ENCODE results near the gene MRPL30. TPM values are rescaled to one million over a fixed set of nuclear protein-coding genes. Genes with fewer than 3 reads are reported as not detected.

MRPL30 gene
- total and polyA plus RNA-seq, 2 experiments from 2014 or later: 19.4 to 36.6 TPM

GRCh38 chr2:99140056-99140859, 40.7 kb upstream of the MRPL30 start:
- Histone ChIP-seq H3K79me2 (peaks cover 14% of the 10 kb centered on the region), H3K4me2 (peak overlapping the region; percentile 86), H3K9me2 (replicated peaks; ENCODE audit: insufficient read depth) (no peaks in the 10 kb centered on the region), H3K4me1 (ENCODE audit: insufficient read depth) (no peaks in the 10 kb centered on the region), H3K36me3 (replicated peaks; ENCODE audit: insufficient read depth, low read depth) (no peaks in the 10 kb centered on the region), H3K27me3 (no peaks in the 10 kb centered on the region), H4K20me1 (ENCODE audit: insufficient read depth, poor library complexity, severe bottlenecking) (no peaks in the 10 kb centered on the region), H3K27ac (peak overlapping the region; percentile 86), H3K9me3 (ENCODE audit: low read depth) (no peaks in the 10 kb centered on the region), H2AFZ (peak overlapping the region; percentile 87), H3K4me3 (peak overlapping the region; percentile 59)
- no peak for TF ChIP-seq CTCF (IDR thresholded peaks at IDR 0.05; ENCODE audit: poor library complexity)
- TF ChIP-seq EZH2phosphoT487 (IDR thresholded peaks at IDR 0.05; ENCODE audit: low read depth, severe bottlenecking, unreplicated experiment): no peak
- TF ChIP-seq EZH2 (IDR thresholded peaks at IDR 0.05; ENCODE audit: borderline replicate concordance): no peak
- WGBS (ENCODE audit: low lambda C conversion rate, missing lambda C conversion rate): 30% methylated on average over 17 of the region's 17 CpGs
- DNase-seq (ENCODE audit: low spot score): no peak

GRCh38 chr2:99140860-99141109, 40.2 kb upstream of the MRPL30 start:
- no peak for DNase-seq (ENCODE audit: low spot score)
- H3K4me3 ChIP-seq: peak overlapping the region; percentile 59
- H3K9me3 ChIP-seq (ENCODE audit: low read depth): no peaks in the 10 kb centered on the region
- H3K4me2 ChIP-seq: peak overlapping the region; percentile 86
- H2AFZ ChIP-seq: peak overlapping the region; percentile 87
- peaks cover 14% of the 10 kb centered on the region for H3K79me2 ChIP-seq
- 0% methylated on average over 8 of the region's 21 CpGs for WGBS (ENCODE audit: low lambda C conversion rate, missing lambda C conversion rate)
- no peaks in the 10 kb centered on the region for H4K20me1 ChIP-seq (ENCODE audit: insufficient read depth, poor library complexity, severe bottlenecking)
- no peaks in the 10 kb centered on the region for H3K4me1 ChIP-seq (ENCODE audit: insufficient read depth)
- H3K27me3 ChIP-seq: no peaks in the 10 kb centered on the region
- peak overlapping the region; percentile 86 for H3K27ac ChIP-seq
- H3K36me3 ChIP-seq (replicated peaks; ENCODE audit: insufficient read depth, low read depth): no peaks in the 10 kb centered on the region
- TF ChIP-seq EZH2 (IDR thresholded peaks at IDR 0.05; ENCODE audit: borderline replicate concordance) (no peak), EZH2phosphoT487 (IDR thresholded peaks at IDR 0.05; ENCODE audit: low read depth, severe bottlenecking, unreplicated experiment) (no peak)
- H3K9me2 ChIP-seq (replicated peaks; ENCODE audit: insufficient read depth): no peaks in the 10 kb centered on the region

GRCh38 chr2:99141110-99142108, 39.6 kb upstream of the MRPL30 start, which contains the start of gene C2orf15:
TSS of gene C2orf15 (plus strand) at chr2:99141707. CDS start at chr2:99150559, 8,852 bp downstream.
- whole genome bisulfite sequencing (ENCODE audit: low lambda C conversion rate, missing lambda C conversion rate): under 1% methylated on average over 59 of the region's 84 CpGs
- Histone ChIP-seq H2AFZ (peak within 1 kb of the TSS; percentile 87), H3K4me1 (ENCODE audit: insufficient read depth) (no peaks in the 10 kb centered on the region), H4K20me1 (ENCODE audit: insufficient read depth, poor library complexity, severe bottlenecking) (no peaks in the 10 kb centered on the region), H3K4me3 (peak within 1 kb of the TSS; percentile 59), H3K9me3 (ENCODE audit: low read depth) (no peaks in the 10 kb centered on the region), H3K27me3 (no peaks in the 10 kb centered on the region), H3K9me2 (replicated peaks; ENCODE audit: insufficient read depth) (no peaks in the 10 kb centered on the region), H3K27ac (peak within 1 kb of the TSS; percentile 86), H3K36me3 (replicated peaks; ENCODE audit: insufficient read depth, low read depth) (no peaks in the 10 kb centered on the region), H3K79me2 (peaks cover 14% of the 10 kb centered on the region), H3K4me2 (peak within 1 kb of the TSS; percentile 86)
- peak; percentile 98 for DNase-seq (ENCODE audit: low spot score)
- no peak for TF ChIP-seq EZH2phosphoT487 (IDR thresholded peaks at IDR 0.05; ENCODE audit: low read depth, severe bottlenecking, unreplicated experiment)
- TF ChIP-seq CTCF (IDR thresholded peaks at IDR 0.05; ENCODE audit: poor library complexity): no peak
- TF ChIP-seq EZH2 (IDR thresholded peaks at IDR 0.05; ENCODE audit: borderline replicate concordance): no peak
